ENCODE measurements around the gene BCAN. TPM values are rescaled to one million over a fixed set of nuclear protein-coding genes. Genes with fewer than 3 reads are reported as not detected.
A peak's percentile ranks its signal among the peaks of the same experiment; 100 is the strongest.

The BCAN gene
- total and polyA plus RNA-seq, 2 of the 8 experiments (the other 6 are each of a cell fraction or from before 2014, with no cell fraction given): 4.5 to 24.0 TPM

GRCh38 chr1:156601122-156601830 lies 40.6 kb upstream of the BCAN start, which contains the start of gene GPATCH4:
Gene GPATCH4 (minus strand): TSS chr1:156601479.
- peak within 1 kb of the TSS; percentile 65 for H3K56ac ChIP-seq (replicated peaks; ENCODE audit: insufficient read length, low read depth, low read length)
- ChIA-PET CTCF (ENCODE audit: partially characterized antibody) (interaction anchor here (0.6 to 5.7 kb wide), 22 partner anchors 7 to 1038 kb away, joined by 3 to 45 read pairs (median 4); partner anchors contain the start of genes HAPLN2, IQGAP3, NAXE and NES), POLR2A (ENCODE audit: partially characterized antibody) (interaction anchor here (0.6 to 6.6 kb wide), 15 partner anchors 9 to 166 kb away, joined by 3 to 66 read pairs (median 3); partner anchors contain the start of genes ISG20L2, NAXE and PRCC)
- H3K4me3 ChIP-seq (ENCODE audit: extremely low read depth in 1 of 4, insufficient read depth in 2 of 4, low read depth in 3 of 4, low read length in 4 of 4): peak within 1 kb of the TSS; percentile 86 to 97 (median 91)
- peaks cover 5% of the 10 kb centered on the region; the same call in 1 of the 2 replicates for H3K23me2 ChIP-seq (ENCODE audit: low read depth, low read length)
- peaks cover 3 to 19% of the 10 kb centered on the region in 2 experiments for H3K79me2 ChIP-seq (ENCODE audit: control insufficient read depth in 1 of 2, insufficient read depth in 2 of 2, low read length in 2 of 2)
- peak within 1 kb of the TSS; percentile 62 for H4K91ac ChIP-seq (replicated peaks; ENCODE audit: insufficient read length, low read length)
- no peak within 1 kb of the TSS for H2BK15ac ChIP-seq (ENCODE audit: low read length)
- peak within 1 kb of the TSS; percentile 72; the same call in 1 of the 2 replicates for H4K8ac ChIP-seq (ENCODE audit: extremely low read depth, insufficient read depth, low read length)
- H3K9ac ChIP-seq (replicated peaks in 1 of 4; ENCODE audit: extremely low read depth in 1 of 4, low read depth in 3 of 4, low read length in 3 of 4): peak within 1 kb of the TSS; percentile 40 to 91 (median 84)
- whole genome bisulfite sequencing, 2 experiments (ENCODE audit: extremely low coverage in 1 of 2, insufficient coverage in 1 of 2, insufficient read length in 1 of 2, insufficient replicate concordance in 2 of 2, low coverage in 1 of 2, low lambda C conversion rate in 2 of 2, missing lambda C conversion rate in 1 of 2): 4% methylated on average over 35 of the region's 35 CpGs; no CpG with 5 or more reads in 1 of the 2 experiments
- peak within 1 kb of the TSS; percentile 91 for H2AFZ ChIP-seq (ENCODE audit: low read length)
- no peak within 1 kb of the TSS for H3K23ac ChIP-seq (ENCODE audit: insufficient read length)
- H3K4me2 ChIP-seq (ENCODE audit: insufficient read depth in 1 of 2, low read depth in 2 of 2, low read length in 2 of 2): peak within 1 kb of the TSS; percentile 55 to 73
- H3K14ac ChIP-seq (ENCODE audit: insufficient read length): no peak within 1 kb of the TSS
- no peaks in the 10 kb centered on the region for H3K27me3 ChIP-seq (replicated peaks in 1 of 4; ENCODE audit: control insufficient read depth in 3 of 4, extremely low read depth in 1 of 4, insufficient read depth in 3 of 4, low read length in 3 of 4)
- peaks cover 0 to 1% of the 10 kb centered on the region in 2 experiments for H4K20me1 ChIP-seq (replicated peaks in 1 of 2; ENCODE audit: control insufficient read depth in 1 of 2, insufficient read depth in 2 of 2, low read length in 2 of 2)
- peak within 1 kb of the TSS; percentile 86 for H2BK12ac ChIP-seq (ENCODE audit: low read depth, low read length)
- no peak within 1 kb of the TSS for H2BK120ac ChIP-seq (replicated peaks; ENCODE audit: low read depth, low read length)
- H3K79me1 ChIP-seq (ENCODE audit: low read depth, low read length): peaks cover 2% of the 10 kb centered on the region; the same call in 1 of the 2 replicates
- H2AK5ac ChIP-seq (ENCODE audit: low read depth, low read length): peak within 1 kb of the TSS; percentile 71; the same call in 1 of the 2 replicates
- H2BK20ac ChIP-seq (ENCODE audit: low read length): no peak within 1 kb of the TSS
- peak within 1 kb of the TSS; percentile 77; the same call in 1 of the 2 replicates for H2BK5ac ChIP-seq (ENCODE audit: low read depth, low read length)
- DNase-seq (ENCODE audit: low read depth in 1 of 2, low spot score in 2 of 2): peak in 1 of 2 experiments; percentile 86
- no peak within 1 kb of the TSS for H3K4ac ChIP-seq (replicated peaks; ENCODE audit: insufficient read length, low read depth, low read length)
- H3K27ac ChIP-seq (ENCODE audit: low read depth, low read length): peak within 1 kb of the TSS; percentile 73
- peaks cover 10 to 26% (median 23%) of the 10 kb centered on the region in 4 experiments for H3K36me3 ChIP-seq (ENCODE audit: control insufficient read depth in 2 of 4, insufficient read depth in 4 of 4, low read length in 3 of 4)
- peaks cover 0 to 8% (median 3%) of the 10 kb centered on the region in 4 experiments; a peak in 5 of 7 replicates for H3K4me1 ChIP-seq (replicated peaks in 1 of 4; ENCODE audit: control insufficient read depth in 3 of 4, insufficient read depth in 4 of 4, low read length in 3 of 4)
- peak within 1 kb of the TSS; percentile 42 for H4K5ac ChIP-seq (ENCODE audit: insufficient read length, low read depth, low read length)
- FAIRE-seq: peak; percentile 7
- peak within 1 kb of the TSS; percentile 85 for H3K18ac ChIP-seq (ENCODE audit: extremely low read depth, low read length)
- H3K9me3 ChIP-seq (ENCODE audit: insufficient read depth in 2 of 2, low read depth in 1 of 2, low read length in 1 of 2): no peaks in the 10 kb centered on the region
- TF ChIP-seq TEAD4 (IDR thresholded peaks at IDR 0.05; ENCODE audit: low read depth, low read length) (peak; percentile 69; the same call in 1 of the 2 replicates), JUND (IDR thresholded peaks at IDR 0.05; ENCODE audit: low read length) (peak; percentile 5; the same call in 1 of the 2 replicates), KDM1A (IDR thresholded peaks at IDR 0.05; ENCODE audit: borderline replicate concordance, low read length) (no peak), KDM5A (IDR thresholded peaks at IDR 0.05; ENCODE audit: low read length) (peak; percentile 84), PHF8 (conservative IDR thresholded peaks at IDR 0.05; ENCODE audit: low read depth, low read length) (peak; percentile 85), HDAC2 (IDR thresholded peaks at IDR 0.05; ENCODE audit: borderline replicate concordance in 1 of 2, low read depth in 2 of 2, low read length in 2 of 2) (no peak; a peak in 1 of 4 replicates), SP2 (IDR thresholded peaks at IDR 0.05; ENCODE audit: low read length) (peak; percentile 86), POLR2A (IDR thresholded peaks at IDR 0.05; ENCODE audit: control extremely low read depth in 1 of 2, low read depth in 2 of 2, low read length in 2 of 2) (peak; percentile 66 to 80; a peak in 2 of 3 replicates), CHD1 (IDR thresholded peaks at IDR 0.05; ENCODE audit: low read depth, low read length) (no peak), GTF2F1 (IDR thresholded peaks at IDR 0.05; ENCODE audit: borderline replicate concordance, low read depth, low read length) (peak; percentile 48; the same call in 1 of the 2 replicates), SRF (IDR thresholded peaks at IDR 0.05; ENCODE audit: low read depth, low read length) (peak; percentile 47; the same call in 1 of the 2 replicates)

All from H1 (cell line).